Embryonic facial prominence (tissue), 1 donor: ENCODE data around the gene GATAD2A.
A peak's percentile ranks its signal among the peaks of the same experiment; 100 is the strongest.

Source experiments
- DNase-seq: peaks from one replicate; pipeline ENCODE4 v3.0.0-alpha.2; 2016; ENCODE audit errors: extremely low spot score

Gene GATAD2A

GRCh38 chr19:19505669-19506326 lies 100.3 kb downstream of the GATAD2A start:
- DNase-seq = no peak

DNA sequence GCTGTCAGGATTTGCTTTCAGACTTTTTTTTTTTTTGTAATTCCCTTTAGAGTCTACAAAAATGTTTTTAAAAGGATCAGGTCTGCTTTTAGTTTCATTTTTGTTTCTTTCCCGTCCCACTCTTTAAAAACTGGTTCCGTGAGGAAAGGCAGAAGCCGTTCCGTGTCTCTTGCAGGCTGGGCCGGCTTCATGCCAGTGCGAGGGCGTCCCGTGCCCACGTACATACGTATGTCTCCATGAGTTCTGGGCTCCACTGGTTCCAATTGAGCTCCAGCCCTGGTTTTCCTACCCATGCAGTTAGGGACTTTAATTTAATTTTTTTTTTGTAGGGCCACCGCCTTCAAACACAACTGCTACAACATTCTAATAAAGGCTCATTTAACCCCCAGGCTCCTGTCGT lies 101.1 kb downstream of the GATAD2A start:
- DNase-seq = no peak

DNA sequence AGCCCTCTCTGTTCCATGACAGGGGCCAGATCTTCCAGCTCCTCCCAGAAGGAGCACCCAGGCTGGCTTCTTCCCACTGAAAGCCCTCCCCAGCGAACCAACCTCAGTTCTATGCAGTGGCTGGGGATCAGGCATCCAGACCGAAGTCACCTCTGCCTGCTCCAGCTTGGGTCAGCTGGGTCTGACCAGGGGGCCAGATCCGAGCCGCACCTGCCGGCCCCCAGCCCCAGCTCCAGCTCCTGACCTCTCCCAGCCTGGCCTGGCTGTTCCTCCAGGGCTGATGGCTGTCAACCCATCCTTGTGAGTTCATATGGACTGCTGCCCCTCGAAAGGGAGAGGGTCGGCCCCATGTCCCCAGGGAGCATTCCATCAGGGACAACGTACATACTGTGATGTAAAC lies 101.9 kb downstream of the GATAD2A start:
- DNase-seq = no peak

GRCh38 chr19:19508217-19508616 lies 102.7 kb downstream of the GATAD2A start:
- no peak for DNase-seq

DNA sequence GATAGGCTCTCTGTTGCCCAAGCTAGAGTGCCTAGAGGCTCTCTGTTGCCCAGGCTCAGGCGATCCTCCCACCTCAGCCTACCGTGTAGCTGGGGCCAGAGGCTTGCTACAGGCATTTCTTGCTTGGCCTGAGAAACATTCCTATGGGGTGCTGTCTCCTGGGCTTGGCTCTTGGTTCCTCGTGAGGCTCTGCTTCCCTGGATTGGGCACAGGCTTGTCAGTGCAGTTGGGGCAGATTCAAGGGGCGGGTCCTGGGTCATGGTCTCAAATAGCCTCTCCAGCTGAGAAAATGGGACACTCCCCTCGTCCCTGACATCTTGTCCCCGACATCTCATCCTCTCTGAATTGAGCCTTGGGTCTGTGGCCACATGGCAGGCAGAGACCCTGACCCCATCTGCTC lies 105.0 kb downstream of the GATAD2A start:
- no peak for DNase-seq

- DNase-seq = no peak
Measured at GRCh38 chr19:19513682-19514081, 108.2 kb downstream of the GATAD2A start.

DNA sequence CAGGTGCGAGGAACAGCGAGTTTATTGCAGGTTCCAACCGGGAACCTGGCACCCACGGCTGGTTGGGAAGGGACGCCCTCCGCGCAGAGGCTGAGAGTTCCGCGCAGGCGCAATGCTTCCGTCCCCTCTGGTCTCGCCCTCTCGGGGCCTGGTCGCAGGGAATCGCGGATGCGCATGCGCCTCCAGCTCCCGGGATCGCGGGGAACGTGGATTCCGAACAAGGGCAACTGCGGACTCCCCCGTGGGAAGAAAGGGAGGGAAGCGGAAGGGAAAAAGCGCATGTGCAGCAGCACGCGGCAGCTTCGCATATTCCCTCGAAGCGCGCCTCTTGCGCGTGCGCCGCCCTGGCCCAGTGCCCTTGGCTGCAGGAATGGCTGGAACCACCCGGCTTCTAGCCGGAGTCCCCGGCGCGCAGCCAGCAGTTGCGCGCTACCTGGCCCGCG lies 108.8 kb downstream of the GATAD2A start:
- DNase-seq = peak; percentile 34

- DNase-seq = no peak
Measured at GRCh38 chr19:19514881-19515641, 109.6 kb downstream of the GATAD2A start, which contains the start of gene TSSK6. TSSK6 (minus strand) TSS chr19:19515548; CDS start chr19:19515427, 121 bp downstream.

GRCh38 chr19:19515642-19516519 lies 110.4 kb downstream of the GATAD2A start, which contains the start of gene NDUFA13:
NDUFA13 (plus strand) TSS chr19:19516225; CDS start chr19:19516239, 14 bp downstream.
- peak; percentile 84 for DNase-seq

- no peak for DNase-seq
Measured at GRCh38 chr19:19517235-19517619, 111.8 kb downstream of the GATAD2A start.

DNA sequence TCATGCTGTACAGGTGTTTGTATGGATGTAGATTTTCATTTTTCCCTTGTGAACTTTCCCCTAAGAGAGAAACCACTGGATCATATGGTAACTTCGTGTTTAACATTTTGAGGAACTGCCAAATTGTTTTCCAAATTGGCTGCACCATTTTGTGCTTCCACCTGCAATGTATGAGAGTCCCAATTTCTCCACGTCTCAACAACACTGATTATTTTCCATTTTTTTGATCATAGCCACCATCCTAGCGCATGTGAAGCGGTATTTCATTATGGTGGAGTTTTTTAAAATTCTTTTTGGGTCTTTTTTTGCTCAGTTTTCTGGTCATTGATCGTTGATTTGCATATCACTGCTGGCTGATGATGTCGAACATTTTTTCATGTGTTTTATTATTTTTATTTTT lies 115.5 kb downstream of the GATAD2A start:
- DNase-seq = no peak

- no peak for DNase-seq
Measured at GRCh38 chr19:19523177-19523576, 117.7 kb downstream of the GATAD2A start.

DNA sequence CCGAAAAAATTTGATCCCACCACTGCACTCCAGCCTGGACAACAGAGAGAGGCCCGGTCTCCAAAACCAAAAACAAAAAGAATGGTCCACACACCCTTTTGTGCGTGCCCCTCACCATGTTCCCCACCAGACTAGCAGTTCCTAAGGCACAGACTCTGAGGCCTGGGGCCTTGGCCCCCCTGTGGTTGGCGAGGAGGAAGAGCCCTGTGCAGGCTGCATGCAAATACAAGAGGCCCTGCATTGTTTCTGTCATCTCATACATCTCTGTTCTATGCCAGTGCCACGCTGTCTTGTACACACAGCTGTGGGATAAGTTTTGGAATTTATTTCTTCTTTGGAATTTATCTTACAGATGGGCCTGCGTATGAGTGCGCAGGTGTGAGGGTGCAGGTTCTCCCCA lies 118.6 kb downstream of the GATAD2A start:
- no peak for DNase-seq

DNA sequence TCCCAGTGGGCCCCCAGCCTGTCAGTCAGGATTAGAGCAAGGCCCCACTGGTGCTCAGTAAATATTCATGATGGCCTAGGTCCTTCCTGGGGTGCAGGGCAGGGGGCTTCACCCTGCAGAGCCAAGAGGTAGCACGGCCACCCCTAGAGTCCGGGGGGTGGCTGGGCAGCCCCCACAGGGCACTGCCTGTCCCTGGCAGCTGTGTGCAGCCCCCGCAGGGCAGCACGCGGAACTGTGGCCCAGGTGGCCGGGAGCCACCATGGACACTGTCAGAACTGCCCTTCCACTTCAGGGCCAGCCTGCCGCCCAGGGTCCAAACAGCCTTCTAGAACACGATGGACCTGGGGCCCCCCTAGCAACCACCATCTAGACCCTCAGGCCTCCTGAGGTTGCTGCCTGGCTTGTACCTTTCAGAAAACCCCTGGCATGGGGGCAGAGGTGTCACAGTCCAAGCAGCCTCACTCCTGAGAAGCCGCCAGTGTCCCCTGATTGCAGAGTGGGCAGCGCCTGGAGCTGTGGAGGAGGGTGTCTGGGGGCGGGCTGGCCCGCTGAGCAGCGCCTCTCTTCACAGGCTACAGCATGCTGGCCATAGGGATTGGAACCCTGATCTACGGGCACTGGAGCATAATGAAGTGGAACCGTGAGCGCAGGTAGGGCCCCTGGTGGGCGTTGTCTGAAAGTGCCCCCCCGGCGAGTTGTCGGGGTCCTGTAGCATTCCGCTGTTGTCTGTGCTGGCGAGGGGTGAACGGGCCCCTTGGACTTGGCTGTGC lies 120.3 kb downstream of the GATAD2A start:
- no peak for DNase-seq

DNA sequence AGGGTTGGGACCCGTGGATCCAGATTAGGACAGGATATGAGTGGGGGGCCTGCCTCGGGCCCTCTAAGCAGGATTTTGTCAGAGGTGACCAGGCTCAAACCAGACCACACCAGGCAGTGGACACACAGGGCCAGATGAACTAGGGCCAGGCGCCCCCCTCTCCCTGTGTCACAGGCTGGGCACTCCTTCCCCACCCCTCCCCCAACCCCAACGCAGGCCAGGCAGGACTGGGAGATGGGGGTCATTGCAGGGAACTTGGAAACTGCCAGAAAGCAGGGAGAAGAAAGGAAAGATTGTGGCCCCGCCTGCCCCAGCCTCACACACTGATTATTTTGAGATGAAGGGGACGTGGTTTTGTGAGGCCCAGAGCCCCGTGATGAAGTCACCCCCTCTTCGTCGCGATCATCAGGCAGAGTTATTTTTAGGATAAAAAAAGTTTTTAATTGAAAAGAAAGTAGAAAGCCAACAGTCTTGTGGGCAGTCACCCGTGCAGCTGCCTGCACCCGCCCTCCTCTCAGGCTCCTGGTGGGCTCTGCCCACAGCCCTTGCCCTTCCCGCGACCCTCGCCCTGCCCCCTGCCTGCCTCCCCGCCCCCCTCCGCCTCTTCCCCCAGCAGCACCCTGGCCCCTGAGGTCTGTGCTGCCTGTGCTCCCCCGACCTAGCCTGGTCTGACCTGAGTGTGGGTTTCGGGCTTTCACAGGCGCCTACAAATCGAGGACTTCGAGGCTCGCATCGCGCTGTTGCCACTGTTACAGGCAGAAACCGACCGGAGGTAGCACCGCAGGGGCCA lies 121.3 kb downstream of the GATAD2A start:
- no peak for DNase-seq

GRCh38 chr19:19527371-19527656 lies 121.8 kb downstream of the GATAD2A start:
- no peak for DNase-seq

- DNase-seq = no peak
Measured at GRCh38 chr19:19527674-19528625, 122.5 kb downstream of the GATAD2A start.

DNA sequence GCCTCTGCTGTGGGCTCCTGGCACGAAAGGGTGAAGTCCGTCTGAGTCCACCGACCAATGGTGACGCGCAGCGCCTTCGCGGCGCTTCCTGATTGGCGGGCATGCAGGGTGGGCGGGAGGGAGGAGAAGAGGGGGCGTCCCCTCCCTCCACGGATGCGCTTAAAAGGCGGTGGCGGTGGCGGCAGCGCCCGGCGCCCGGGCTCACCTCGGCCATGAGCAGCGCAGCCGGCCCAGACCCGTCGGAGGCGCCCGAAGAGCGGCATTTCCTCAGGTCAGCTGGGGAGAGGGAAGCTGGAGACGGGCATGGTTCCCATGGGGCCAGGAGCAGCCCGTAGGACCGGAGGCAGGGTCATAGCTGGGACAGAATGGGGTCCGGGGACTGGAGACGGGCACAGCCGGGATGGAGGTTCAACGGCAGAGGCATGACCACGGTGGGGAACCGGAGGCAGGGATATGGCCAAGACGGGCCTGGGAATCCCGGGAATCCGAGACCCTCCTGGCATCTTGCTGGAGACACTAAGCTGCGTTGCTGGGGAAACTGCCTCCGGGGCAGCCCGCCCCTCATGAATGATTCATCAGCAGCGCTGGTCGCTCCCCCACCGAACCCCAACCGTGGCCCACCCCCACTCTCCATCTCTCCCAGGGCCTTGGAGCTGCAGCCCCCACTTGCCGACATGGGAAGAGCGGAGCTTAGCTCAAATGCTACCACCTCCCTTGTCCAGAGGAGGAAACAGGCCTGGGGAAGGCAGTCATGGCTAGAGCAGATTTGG lies 123.4 kb downstream of the GATAD2A start, which contains the start of gene YJEFN3:
TSS of gene YJEFN3 (plus strand) at position 191 of the 770 bp plus-strand sequence. CDS start at position 213, 22 bp downstream.
- no peak for DNase-seq
